GM20000 (cell line): ENCODE measurements around the gene RAD51.
A peak's percentile ranks its signal among the peaks of the same experiment; 100 is the strongest.
"Not testable (repeated sequence)": the region's sequence is repeated elsewhere in the genome, so short reads cannot be mapped to it uniquely, and the experiment has no call there.

ENCODE experiments used
- DNase-seq: peaks from one replicate; pipeline ENCODE4 v3.0.0; 2012; ENCODE audit warnings: low spot score
- CTCF ChIP-seq: IDR thresholded peaks from 2 replicates; pipeline ENCODE4 v1.5.1; 2012; ENCODE audit warnings: mild to moderate bottlenecking, control low read depth; ENCODE audit errors: extremely low read depth, missing control alignments

Gene RAD51

GRCh38 chr15:40694688-40695468, at the start of gene RAD51:
Gene RAD51, plus strand, starts transcription at chr15:40695174. Its CDS starts 3,585 bp downstream, at chr15:40698759.
- TF ChIP-seq CTCF, result no peak
- DNase-seq, result peak; percentile 96

- no peak for DNase-seq
- TF ChIP-seq CTCF, result no peak
These were observed 47.5 kb upstream of the RAD51 start for GRCh38 chr15:40647523-40647922.

GRCh38 chr15:40650479-40650878, 44.5 kb upstream of the RAD51 start:
- DNase-seq, result no peak
- TF ChIP-seq CTCF, result no peak

GRCh38 chr15:40660686-40661085, 34.3 kb upstream of the RAD51 start:
- no peak for TF ChIP-seq CTCF
- DNase-seq, result no peak

GRCh38 chr15:40664909-40665308, 30.1 kb upstream of the RAD51 start:
- TF ChIP-seq CTCF, result no peak
- DNase-seq, result no peak

- DNase-seq, result not testable (repeated sequence)
These were observed 18.7 kb upstream of the RAD51 start for GRCh38 chr15:40676290-40676689.

- not testable (repeated sequence) for DNase-seq
These were observed 18.1 kb upstream of the RAD51 start for GRCh38 chr15:40676906-40677305.

- no peak for TF ChIP-seq CTCF
- DNase-seq, result no peak
These were observed 14.8 kb upstream of the RAD51 start for GRCh38 chr15:40680151-40680550.

GRCh38 chr15:40680959-40681358, 14.0 kb upstream of the RAD51 start:
- DNase-seq, result not testable (repeated sequence)
